UCSD-AML1 (cell line): ENCODE measurements around the gene COTL1.
"Not testable (repeated sequence)": the region's sequence is repeated elsewhere in the genome, so short reads cannot be mapped to it uniquely, and the experiment has no call there.

Source experiments
- DNase-seq: peaks from one replicate; lab custom pipeline; 2025; ENCODE audit not compliant: unreplicated experiment; lab: John Stamatoyannopoulos, UW

COTL1 gene

DNA sequence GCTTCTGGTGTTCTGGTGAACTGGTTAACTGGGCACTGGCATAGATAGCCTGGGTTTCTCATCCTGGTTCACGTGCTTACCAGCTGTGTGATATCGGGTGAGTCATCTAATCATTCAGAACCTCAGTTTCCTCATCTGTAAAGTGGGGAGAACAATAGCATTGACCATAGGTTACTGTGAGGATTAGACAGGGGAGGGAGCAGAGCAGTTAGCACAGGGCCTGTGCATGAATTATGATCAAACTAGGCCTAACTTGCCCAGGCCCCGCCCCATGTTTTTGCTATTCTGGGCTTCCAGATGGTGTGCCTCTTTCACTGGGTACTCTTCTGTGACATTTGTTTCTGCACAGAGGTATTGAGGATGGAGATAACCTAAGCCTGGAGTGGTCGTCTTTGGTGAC is 25.8 kb upstream of the COTL1 start:
- DNase-seq, result no peak

DNA sequence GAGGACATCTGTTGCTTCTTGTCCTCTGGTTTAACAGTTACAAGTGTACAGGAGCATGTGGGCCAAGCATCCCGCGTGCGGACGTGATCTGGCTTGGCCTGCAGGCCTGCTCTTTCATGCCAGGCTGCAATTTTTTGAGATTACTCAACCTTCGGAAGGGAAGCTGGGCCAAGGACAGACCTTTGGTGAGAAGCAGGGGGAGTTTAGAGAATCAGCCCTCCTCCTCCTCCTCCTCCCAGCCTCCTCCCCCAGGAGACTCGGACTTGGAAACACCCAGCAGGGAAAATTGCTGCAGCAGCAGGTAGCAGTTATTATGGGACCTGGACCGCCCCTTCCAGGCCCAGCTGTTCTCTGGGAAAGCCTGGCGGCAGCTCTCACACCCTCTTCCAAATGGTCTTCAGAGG is 25.3 kb upstream of the COTL1 start:
- DNase-seq, result no peak

DNA sequence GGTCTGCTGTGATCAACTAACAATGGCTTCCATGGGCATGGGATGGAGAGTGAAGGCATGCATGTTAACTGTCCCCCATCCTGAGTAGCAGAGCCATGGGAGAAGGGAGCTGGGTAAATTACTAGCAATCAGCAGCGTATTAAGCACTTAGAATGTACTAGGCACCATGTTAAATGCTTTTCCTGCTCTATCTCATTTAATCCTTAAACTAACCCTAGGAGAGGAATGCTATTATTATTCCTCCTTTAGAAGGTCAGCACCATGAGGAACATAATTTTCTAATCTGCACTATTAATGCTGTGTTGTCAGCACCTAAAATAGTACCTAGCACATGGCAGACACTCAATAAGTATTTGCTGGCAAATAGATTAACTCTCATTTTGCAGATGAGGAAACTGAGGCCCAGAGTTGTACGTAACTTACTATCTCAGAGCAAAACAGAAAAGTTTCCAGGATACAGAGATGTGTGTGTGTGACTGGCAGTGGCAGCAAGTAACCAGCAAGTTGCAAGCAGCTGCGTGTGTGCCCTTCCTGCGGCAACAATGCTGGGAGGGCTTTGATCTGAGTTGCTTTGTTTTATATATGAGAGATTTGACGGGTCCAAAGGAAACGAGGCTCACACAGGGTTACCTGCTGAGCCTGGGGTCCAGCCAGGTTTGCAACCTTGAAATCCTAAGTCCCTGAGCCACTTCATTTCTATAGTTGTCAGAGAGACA is 23.9 kb upstream of the COTL1 start:
- no peak for DNase-seq

DNA sequence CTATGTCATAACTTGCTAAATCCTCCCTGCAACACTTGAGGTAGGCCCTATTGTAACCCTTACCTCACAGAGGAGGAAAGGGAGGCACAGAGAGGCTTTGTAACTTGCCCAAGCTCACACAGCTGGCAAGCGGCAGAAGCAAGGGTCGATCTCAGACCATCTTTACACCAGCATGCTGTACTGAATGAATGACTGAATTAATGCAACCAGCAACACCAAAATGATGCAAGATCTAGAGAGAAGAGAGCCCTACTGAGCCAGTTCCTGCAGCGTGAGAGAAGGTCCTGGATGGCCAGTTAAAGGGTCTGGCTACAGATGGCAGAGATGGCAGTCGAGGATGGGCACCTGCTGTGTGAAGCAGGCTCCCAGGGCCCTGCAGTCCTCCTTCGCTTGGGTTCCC is 22.3 kb upstream of the COTL1 start:
- no peak for DNase-seq

DNA sequence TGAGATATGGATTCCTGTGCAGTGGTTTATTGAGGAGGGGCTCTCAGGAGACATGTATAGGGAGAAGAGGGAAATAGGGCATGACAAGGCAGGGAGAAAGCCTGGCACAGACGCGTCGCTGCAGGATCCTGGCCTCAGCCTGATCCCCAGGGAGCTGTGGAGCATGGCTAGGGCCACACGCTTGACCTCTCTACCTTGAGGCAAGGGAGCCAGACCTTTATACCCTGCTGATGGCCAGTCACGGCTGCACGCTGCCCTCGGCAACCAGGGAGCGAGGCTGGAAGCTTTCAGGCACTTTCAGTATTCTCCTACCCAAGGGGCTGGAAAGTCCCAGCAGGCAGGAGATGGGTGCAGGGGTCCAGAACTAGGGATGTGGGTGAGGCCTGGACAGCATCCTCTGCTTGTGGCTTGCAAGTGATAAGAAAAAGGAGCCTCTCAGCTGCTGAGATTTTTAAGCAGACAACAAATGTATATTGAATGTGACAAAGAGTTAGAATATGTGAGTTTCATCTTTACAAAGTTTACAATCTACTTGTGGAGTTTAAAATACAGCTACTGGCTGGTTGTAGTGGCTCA is 20.4 kb upstream of the COTL1 start:
- DNase-seq, result no peak

DNA sequence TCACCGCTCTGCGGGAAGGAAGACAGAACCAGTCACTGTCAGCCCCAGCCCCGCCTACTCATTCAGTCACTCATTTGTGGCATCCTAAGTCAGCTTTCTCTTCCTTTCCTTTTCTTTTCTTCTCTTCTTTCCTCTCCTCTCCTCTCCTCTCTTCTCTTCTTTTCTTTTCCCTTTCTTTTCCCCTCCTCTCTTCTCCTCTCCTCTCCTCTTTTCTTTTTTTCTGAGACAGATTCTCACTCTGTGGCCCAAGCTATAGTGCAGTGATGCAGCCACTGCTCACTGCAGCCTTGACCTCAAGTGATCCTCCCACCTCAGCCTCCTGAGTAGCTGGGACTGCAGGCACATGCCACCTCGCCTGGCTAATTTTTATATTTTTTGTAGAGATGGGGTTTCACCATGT is 19.8 kb upstream of the COTL1 start:
- no peak for DNase-seq

DNA sequence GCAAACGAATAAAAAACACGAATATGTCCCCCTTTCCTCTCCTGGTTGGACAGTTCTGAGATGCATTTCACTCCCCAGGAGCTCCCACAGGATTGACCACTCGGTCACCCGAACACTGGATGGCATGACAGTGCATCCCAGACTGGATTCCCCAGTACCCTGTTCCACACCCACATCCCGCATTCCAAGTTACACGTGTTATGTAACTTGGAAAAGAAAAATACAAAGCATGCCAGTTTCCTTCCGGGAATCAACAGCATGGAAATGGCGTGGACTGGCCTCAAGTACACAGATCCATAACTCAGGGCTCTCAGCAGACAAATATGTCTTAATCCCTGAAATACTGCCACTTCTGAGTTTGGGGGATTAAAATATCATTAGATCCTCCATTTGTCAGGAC is 17.8 kb upstream of the COTL1 start:
- no peak for DNase-seq

DNA sequence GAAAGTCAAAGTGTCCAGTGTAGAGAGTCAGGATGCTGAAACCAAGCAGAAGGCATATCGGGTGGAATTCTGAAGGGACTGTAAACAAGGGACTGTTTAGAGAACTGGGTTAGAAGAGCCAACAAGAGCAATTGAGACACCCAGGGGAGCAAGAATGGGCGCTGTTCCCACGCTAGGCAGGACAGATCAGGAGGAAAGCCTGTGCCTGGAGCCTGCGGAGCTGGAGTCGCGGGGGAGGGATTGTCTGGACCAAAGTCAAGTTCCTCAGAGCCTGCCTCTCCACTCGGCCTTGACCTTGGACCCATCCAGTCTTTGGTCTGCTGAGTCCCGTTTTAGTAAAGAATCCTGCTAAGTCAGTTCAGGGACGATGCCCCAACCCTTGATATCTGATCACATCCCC is 15.7 kb upstream of the COTL1 start:
- DNase-seq, result no peak

DNA sequence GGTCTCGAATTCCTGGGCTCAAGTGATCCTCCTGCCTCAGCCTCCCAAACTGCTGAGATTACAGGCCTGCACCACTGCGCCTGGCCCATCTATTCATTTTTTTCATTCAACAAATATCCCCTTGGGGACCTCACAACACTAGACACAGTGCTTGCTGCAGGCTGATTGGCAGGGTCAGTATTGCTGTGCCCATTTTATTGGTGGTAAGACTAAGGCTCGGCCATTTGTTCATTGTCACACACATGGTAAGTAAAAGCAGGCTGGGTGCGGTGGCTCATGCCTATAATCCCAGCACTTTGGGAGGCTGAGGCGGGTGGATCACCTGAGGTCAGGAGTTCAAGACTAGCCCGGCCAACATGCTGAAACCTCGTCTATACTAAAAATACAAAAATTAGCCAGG is 15.0 kb upstream of the COTL1 start:
- not testable (repeated sequence) for DNase-seq

DNA sequence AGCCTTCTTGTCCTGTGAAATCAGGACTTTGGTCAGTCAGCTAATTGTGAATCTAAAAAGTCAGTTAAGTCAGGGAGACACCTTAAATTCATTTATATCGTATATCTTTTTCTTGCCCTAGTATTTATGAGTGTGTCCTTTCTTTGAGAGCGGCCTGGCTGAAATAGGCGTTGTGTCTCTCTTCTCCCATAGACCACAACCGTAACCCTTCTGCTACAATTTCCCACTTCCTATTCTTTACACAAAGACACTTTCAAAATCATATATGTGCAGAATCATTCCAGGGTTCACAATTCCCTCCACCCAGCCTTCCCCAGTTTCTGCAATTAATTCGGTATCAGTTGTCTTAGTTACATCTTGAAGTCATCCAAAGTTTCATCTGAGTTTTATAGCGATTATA is 14.0 kb upstream of the COTL1 start:
- no peak for DNase-seq

DNA sequence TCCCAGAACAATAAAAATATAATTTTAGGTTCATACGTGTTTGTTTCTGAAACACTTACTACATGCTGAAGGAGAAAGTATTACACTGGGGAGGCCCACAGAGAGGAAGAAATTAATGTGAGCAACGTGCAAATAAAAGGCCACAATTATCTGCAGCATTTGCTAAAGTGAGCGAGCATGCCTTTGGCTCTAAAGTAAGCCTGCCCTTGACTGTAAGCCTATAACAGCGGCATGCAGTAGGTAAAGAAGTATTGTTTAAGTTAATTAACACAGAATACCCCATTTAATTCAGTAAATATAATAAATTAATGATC is 13.2 kb upstream of the COTL1 start:
- no peak for DNase-seq

DNA sequence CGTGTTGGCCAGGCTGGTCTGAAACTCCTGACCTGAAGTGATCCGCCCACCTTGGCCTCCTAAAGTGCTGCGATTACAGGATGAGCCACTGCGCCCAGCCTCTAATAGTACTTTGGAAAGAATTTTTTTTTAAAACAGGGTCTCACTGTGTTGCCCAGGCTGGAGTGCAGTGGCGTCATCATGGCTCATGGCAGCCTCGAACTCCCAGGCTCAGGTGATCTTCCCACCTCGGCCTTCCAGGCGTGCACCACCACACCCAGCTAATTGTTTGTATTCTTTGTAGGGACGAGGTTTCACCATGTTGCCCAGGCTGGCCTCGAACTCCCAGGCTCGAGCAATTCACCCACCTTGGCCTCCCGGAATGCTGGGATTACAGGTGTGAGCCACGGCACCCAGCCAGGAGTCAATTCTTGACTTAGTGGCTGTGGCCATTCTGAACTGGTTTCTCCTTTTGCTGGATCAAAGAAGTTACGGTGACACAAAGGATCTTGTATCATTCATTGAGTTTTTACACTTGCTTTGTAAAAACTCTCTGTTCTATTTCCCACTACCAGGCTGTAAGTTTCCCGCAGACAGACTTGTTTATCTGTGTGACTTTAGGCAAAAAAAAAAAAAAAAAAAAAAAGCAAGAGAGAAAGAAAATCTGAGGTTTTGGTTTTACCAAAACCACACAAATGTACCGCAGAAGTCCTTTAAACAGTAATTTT is 12.7 kb upstream of the COTL1 start:
- no peak for DNase-seq

DNA sequence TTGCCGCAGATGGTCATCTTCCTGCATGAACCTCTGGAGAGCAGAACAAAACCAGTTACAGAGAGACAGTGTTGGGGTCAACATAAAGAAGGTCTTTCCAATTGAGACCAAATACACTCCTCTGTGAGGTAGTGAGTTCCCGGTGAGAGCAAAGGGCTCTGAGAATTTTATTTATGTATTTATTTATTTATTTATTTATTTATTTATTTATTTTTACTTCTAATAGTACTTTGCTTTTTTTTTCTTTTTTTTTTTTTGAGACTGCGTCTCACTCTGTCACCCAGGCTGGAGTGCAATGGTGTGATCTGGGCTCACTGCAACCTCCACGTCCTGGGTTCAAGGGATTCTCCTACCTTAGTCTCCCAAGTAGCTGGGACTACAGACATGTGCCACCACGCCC is 12.1 kb upstream of the COTL1 start:
- no peak for DNase-seq

DNA sequence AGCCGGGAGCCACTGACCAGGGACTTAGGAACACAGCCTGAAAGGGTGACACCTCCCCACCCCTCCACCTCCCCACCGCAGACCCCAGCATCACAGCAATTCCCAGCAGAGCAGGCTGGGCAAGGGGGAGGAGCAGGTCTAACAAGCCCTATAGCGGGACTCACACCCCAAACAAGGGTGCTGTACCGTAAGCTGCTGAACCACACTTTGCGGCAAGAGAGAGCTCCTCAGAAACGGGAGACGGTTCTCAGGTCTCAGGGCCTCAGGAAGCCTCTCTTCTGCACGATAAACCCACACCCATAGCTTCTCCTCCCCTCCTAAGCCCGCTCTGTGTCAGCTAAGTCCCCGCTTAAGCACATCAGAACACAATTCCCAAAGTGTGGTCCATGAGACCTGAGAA is 11.7 kb upstream of the COTL1 start:
- DNase-seq, result no peak

DNA sequence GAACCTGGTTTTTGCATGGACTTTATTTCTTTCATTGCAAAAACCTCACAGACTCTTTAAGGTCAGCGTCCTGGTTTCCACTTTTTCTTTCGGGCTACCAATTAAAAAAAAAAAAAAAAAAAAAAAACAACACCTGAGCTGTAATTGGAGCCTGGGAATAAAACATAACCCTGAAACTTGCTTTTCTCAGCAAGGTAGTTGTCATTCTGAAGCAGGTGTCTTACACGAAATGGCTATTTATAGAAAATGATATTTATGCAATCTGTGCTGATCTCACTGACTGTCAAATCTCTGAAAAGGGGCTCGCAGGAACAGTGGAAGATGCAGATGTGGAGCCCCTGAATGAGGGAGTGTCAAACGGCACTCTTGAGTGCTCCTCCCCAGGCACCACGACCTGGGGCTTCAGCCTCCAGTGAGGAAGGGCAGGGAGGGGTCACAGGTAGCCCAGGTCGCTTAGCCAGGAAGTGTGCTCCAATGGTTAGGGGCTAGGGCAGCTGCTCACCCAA is 10.4 kb upstream of the COTL1 start:
- no peak for DNase-seq

DNA sequence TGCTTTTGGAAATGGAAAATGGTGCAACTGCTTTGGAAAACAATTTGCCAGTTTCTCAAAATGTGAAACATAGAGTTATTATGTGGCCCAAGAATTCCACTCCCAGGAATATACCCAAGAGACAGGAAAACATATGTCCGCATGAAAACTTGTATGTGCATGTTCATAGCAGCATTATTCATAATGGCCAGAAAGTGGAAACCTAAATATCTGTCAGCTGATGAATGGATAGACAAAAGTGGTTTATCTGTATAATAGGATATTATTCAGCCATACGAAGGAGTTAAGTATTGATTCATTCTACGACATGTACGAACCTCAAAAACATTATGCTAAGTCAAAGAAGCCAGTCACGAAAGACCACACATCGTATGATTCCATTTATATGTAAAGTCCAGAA is 7.7 kb upstream of the COTL1 start:
- no peak for DNase-seq

DNA sequence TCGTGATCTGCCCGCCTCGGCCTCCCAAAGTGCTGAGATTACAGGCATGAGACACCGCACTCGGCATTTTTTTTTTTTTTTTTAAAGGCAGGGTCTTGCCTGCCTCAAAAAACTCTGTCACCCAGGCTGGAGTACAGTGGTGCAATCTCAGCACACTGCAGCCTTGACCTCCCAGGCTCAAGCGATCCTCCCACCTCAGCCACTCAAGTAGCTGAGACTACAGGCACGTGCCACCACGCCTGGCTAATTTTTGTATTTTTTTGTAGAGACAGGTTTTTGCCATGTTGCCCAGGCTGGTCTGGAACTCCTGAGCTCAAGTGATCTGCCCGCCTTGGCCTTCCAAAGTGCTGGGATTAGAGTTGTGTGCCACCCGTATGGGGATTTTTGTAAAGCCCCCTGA is 3.0 kb upstream of the COTL1 start:
- not testable (repeated sequence) for DNase-seq

DNA sequence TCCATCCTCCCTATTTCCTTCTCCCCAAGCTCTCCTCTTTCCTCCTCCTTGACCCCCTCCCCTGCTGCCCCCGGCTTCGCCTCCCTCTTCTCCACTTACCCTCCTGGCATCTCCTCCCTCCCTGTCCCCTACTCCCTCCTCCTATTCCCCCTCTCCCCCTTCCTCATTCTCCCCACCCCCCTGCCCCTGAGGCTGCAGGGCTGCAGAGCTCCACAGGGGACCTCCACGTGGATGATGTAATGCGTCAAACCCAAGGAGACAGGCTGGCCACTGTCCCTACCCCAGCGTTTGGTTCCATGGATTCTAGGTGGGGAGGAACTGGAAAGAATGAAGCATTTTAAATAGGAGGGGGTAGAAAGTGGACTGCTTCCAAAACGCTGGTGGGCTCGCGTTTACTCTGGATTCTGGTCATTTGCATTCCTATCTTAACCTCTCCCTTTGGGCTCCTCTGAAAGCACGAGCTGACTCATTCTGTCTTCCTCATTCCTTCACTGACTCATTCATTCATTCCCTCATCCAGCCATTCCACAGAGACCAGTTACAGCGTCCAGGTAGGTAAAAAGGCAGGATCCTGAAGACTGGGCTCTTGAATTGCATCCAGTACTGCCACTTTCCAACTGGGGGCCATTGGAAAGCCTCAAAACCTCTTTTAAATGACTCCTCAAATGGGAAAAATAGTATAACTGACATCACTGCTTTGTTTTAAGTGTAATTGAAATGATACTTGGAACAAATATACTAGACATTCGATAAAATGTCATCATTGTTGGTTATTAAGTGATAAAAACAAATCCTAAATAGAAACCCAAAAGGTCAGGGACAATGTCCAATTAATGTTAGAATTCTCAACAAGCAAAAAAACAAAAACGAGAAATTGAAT is 943 bp upstream of the COTL1 start:
- peak; percentile 72 for DNase-seq

DNA sequence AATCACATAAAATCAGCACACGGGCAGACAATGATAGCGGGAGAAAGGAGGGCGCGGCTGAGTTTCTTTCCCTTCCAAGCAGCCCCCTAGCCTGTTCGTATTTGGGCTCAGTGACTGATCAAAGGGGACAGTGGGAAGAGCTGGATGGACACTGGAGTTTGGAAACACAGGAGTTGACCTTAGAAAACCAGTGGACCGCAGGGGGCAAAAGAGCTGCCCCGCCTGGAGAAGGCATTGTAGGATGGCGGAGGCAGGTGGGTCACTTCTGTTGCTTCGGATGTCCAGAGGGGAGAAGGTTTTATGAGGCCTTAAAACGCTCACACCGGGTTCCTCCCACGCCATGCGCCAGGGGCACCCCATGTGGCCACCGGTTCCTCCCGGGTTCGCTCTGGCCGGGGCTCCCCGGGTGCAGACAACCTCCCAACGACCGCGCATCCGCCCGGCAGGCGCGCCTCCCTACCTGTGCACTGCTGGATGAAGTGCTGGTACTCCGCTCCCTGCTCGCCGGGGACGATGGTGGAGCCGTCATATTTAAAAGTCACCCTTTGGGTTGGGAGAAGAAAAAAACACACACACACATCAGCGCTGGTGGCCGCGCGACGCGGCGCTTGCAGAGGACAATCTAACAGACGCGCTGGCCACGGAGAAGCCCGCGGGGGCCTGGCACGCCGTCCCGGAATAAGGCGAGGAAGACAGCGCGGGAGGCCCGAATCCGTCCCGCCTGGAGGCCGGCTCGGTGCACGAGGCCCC is 662 bp downstream of the COTL1 start:
- DNase-seq, result no peak

DNA sequence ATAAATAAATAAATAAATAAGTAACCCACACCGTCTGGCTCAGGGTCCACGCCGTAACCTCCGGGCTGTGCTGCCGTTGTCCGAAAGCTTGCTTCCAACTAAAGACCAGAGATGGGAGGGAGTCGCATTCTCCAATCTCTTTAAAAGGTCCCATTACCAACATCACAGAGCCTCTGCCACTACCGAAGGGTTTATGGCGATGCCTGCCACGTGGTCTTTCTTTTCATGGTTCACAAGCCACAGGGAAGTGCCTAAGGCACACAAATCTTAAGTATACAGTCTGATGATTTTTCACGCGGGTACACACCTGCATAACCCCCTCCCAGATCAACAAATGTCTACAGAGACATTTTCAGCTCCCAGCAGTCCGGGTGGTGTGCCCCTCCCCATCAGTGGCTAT is 1.4 kb downstream of the COTL1 start:
- DNase-seq, result no peak
